DND-41 (cell line): ENCODE measurements around the gene ARIH2.

Source experiments
- ATAC-seq: fragments of 200-7000 bp; cut with Tn5 transposase; 3 replicates; pipeline ENCODE4 v1.9.1; 2021; ENCODE audit warnings: low read depth; ENCODE audit not compliant: insufficient read depth
- DNase-seq: peaks from one replicate; pipeline ENCODE4 v3.0.0-alpha.2; 2020
- H2AFZ ChIP-seq: 2 replicates; pipeline ENCODE4 v1.6.0; 2012; ENCODE audit warnings: low read depth, low read length
- H3K27ac ChIP-seq: 2 replicates; pipeline ENCODE4 v1.5.1; 2012; ENCODE audit warnings: low read length, inconsistent platforms
- H3K27me3 ChIP-seq: fragments of 200-600 bp; sonication (generic); 2 replicates; pipeline ENCODE4 v1.6.0; 2012; ENCODE audit warnings: low read length, mild to moderate bottlenecking, inconsistent platforms; ENCODE audit not compliant: insufficient read depth, poor library complexity
- H3K36me3 ChIP-seq: 2 replicates; pipeline ENCODE4 v1.5.1; 2012; ENCODE audit warnings: low read length, inconsistent platforms; ENCODE audit not compliant: insufficient read depth
- H3K4me1 ChIP-seq: 2 replicates; pipeline ENCODE4 v1.5.1; 2012; ENCODE audit warnings: mild to moderate bottlenecking, low read length; ENCODE audit not compliant: insufficient read depth
- H3K4me2 ChIP-seq: 2 replicates; pipeline ENCODE4 v1.6.0; 2012; ENCODE audit warnings: mild to moderate bottlenecking, moderate library complexity, low read length, inconsistent platforms; ENCODE audit not compliant: insufficient read depth
- H3K4me3 ChIP-seq, 2 experiments: fragments of 200-600 bp in 1 of 2; shearing (Covaris generic) in 1 of 2; 2 replicates each; pipeline ENCODE4 v1.5.1; 2012 to 2016; ENCODE audit warnings: inconsistent platforms in 2 of 2, low read length in 2 of 2, mild to moderate bottlenecking in 2 of 2, low read depth in 1 of 2, moderate library complexity in 1 of 2
- H3K79me2 ChIP-seq: 2 replicates; pipeline ENCODE4 v1.6.0; 2012; ENCODE audit warnings: low read length, inconsistent platforms; ENCODE audit not compliant: insufficient read depth
- H3K9ac ChIP-seq: 2 replicates; pipeline ENCODE4 v1.6.0; 2012; ENCODE audit warnings: low read depth, mild to moderate bottlenecking, inconsistent platforms, low read length, moderate library complexity
- H3K9me3 ChIP-seq: 2 replicates; pipeline ENCODE4 v1.5.1; 2012; ENCODE audit warnings: low read length, moderate library complexity, mild to moderate bottlenecking, inconsistent platforms; ENCODE audit not compliant: insufficient read depth, severe bottlenecking
- H4K20me1 ChIP-seq: 2 replicates; pipeline ENCODE4 v1.6.0; 2012; ENCODE audit warnings: low read length; ENCODE audit not compliant: insufficient read depth
- EZH2 ChIP-seq: IDR thresholded peaks from 3 replicates; pipeline ENCODE4 v1.6.1; 2012; ENCODE audit warnings: borderline replicate concordance, low read depth, mild to moderate bottlenecking, moderate library complexity, low read length, inconsistent platforms; ENCODE audit not compliant: severe bottlenecking
- TF ChIP-seq, protein P1 (sequence below): IDR thresholded peaks from 2 replicates; pipeline ENCODE4 v1.5.1; 2012; ENCODE audit warnings: borderline replicate concordance, low read length, moderate library complexity, mild to moderate bottlenecking; ENCODE audit not compliant: poor library complexity, severe bottlenecking; ENCODE audit errors: extremely low read depth

The ARIH2 gene

DNA sequence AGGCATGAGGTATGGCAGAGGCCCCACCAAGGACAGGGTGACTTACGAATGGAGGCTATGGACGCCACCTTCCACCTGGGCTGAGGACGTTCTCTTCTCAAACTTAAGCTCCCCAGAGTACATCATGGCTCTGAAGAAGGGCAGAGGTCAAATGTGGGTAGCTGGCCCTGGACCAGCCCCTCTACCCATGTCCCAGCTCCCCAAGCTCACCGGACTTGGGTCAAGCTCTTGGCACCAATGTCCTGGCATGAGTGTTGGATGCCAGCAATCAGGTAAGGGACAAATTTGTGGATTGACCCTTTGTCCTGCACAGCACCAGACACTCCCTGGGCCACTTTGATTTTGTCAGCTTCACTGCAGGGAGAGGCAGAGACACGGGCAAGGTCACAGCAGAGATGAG is 105.8 kb downstream of the ARIH2 start:
- peaks cover 82% of the 10 kb centered on the region for H3K4me1 ChIP-seq
- no peaks in the 10 kb centered on the region for H3K27me3 ChIP-seq
- H3K79me2 ChIP-seq: peaks cover 90% of the 10 kb centered on the region

DNA sequence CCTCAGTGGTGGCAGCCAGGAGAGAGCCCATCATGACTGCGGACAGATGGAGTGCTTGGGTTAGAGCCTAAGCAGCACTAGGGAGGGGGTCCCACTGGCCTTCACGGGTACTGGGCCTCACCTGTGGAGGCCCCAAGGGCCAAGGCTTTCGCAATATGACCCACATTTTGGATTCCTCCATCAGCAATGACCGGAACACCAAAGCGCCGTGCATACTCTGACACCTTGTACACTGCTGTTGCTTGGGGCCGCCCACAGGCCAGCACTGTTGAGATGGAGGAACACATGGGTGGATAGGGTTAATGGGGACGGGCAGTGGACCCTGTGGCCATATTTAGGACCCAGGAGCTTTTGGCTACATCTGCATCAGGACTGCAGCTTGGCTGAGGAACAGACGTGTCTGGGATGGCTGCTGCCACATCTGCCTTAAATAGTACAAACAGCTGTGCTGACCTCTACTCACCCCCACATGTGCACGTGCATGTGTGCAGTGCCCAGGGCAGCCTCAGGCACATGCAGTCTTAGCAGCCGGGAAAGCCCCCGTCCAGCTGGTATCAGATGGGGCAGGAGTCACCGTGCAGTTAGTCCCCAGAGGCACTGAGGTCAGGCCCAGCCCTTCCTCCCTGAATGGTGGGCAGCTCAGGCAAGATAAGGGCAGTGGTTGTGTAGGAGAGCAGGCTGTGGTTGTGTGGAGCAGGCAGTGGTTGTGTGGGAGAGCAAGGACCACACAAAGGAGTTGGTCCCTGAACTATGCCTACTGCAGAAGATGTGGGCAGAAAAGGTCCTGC is 106.6 kb downstream of the ARIH2 start:
- DNase-seq (no peak), ATAC-seq (no peak)
- Histone ChIP-seq H3K27ac (no peak overlapping the region; the same call in 1 of the 2 replicates), H3K4me1 (peaks cover 78% of the 10 kb centered on the region), H3K4me2 (peak overlapping the region; percentile 95), H2AFZ (no peak overlapping the region), H4K20me1 (peaks cover 21% of the 10 kb centered on the region; the same call in 1 of the 2 replicates), H3K36me3 (peaks cover 65% of the 10 kb centered on the region), H3K9ac (no peak overlapping the region), H3K79me2 (peaks cover 83% of the 10 kb centered on the region), H3K9me3 (no peaks in the 10 kb centered on the region), H3K4me3 (peak overlapping the region in 1 of 2 experiments; percentile 0; a peak in 1 of 4 replicates), H3K27me3 (no peaks in the 10 kb centered on the region)
- no peak for TF ChIP-seq EZH2
- TF ChIP-seq, protein P1, sequence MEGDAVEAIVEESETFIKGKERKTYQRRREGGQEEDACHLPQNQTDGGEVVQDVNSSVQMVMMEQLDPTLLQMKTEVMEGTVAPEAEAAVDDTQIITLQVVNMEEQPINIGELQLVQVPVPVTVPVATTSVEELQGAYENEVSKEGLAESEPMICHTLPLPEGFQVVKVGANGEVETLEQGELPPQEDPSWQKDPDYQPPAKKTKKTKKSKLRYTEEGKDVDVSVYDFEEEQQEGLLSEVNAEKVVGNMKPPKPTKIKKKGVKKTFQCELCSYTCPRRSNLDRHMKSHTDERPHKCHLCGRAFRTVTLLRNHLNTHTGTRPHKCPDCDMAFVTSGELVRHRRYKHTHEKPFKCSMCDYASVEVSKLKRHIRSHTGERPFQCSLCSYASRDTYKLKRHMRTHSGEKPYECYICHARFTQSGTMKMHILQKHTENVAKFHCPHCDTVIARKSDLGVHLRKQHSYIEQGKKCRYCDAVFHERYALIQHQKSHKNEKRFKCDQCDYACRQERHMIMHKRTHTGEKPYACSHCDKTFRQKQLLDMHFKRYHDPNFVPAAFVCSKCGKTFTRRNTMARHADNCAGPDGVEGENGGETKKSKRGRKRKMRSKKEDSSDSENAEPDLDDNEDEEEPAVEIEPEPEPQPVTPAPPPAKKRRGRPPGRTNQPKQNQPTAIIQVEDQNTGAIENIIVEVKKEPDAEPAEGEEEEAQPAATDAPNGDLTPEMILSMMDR: no peak

More for the DNA sequence above, 105.8 kb downstream of the ARIH2 start:
- no peak overlapping the region for H3K27ac ChIP-seq
- no peak overlapping the region for H2AFZ ChIP-seq
- peak overlapping the region; percentile 95; the same call in 1 of the 2 replicates for H3K4me2 ChIP-seq
- H3K9me3 ChIP-seq: no peaks in the 10 kb centered on the region
- no peak overlapping the region for H3K4me3 ChIP-seq
- TF ChIP-seq, protein P1: no peak
- TF ChIP-seq EZH2: no peak
- no peak overlapping the region for H3K9ac ChIP-seq
- H4K20me1 ChIP-seq: peaks cover 21% of the 10 kb centered on the region; the same call in 1 of the 2 replicates
- H3K36me3 ChIP-seq: peaks cover 64% of the 10 kb centered on the region
- ATAC-seq (no peak), DNase-seq (no peak)

DNA sequence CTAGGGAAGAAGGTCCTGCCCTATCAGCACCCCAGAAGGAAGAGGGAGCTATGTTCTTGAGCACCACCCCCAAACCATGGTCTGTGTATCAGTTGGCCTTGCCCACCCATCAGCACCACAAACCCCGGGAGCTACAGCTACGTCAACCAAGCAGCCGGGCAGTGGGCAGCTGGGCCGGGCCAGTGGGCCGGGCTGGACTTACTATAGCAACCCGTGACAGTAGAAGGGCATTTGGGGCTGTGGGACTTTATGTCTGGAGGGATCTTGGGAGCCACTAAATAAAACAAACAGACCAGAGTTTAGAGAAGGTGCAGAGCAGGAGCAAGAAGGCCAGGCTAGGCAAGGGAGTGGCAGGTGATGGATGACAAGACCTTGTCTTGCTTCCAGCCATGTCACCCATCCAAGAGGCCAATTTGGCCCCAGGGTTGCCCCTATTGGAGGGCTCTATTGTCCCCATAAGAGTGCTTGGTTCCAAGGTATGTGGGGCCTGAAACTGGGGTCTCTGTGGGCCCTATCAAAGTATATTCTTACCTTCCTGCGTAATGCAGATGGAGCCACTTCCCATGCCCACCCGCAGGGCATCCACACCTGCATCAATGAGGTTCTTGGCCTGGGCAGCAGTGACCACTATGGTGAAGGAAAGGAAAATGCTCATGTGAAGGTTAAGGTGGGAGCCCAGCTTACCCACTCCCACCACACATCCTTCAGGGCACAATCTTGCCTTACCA is 107.3 kb downstream of the ARIH2 start:
- Histone ChIP-seq H3K9me3 (no peaks in the 10 kb centered on the region), H3K4me3 (no peak overlapping the region), H4K20me1 (peaks cover 21% of the 10 kb centered on the region; the same call in 1 of the 2 replicates), H3K4me1 (peaks cover 72% of the 10 kb centered on the region), H2AFZ (no peak overlapping the region), H3K4me2 (peak overlapping the region; percentile 38; the same call in 1 of the 2 replicates), H3K27me3 (no peaks in the 10 kb centered on the region), H3K27ac (no peak overlapping the region; the same call in 1 of the 2 replicates), H3K9ac (no peak overlapping the region), H3K79me2 (peaks cover 76% of the 10 kb centered on the region), H3K36me3 (peaks cover 72% of the 10 kb centered on the region)
- no peak for DNase-seq
- TF ChIP-seq EZH2: no peak
- TF ChIP-seq, protein P1: no peak
- no peak for ATAC-seq
